Tibial nerve (tissue), 4 donors: ENCODE results near the gene SREK1IP1. TPM values are rescaled to one million over a fixed set of nuclear protein-coding genes. Genes with fewer than 3 reads are reported as not detected.
"Not testable (repeated sequence)": the region's sequence is repeated elsewhere in the genome, so short reads cannot be mapped to it uniquely, and the experiment has no call there.

ENCODE experiments used
- DNase-seq, 2 donors: peaks; one replicate each; pipeline ENCODE4 v3.0.0-alpha.2; 2019; ENCODE audit warnings: low spot score in 2 of 2
- H3K27ac ChIP-seq, 4 donors: fragments of 200-600 bp; sonication (generic) in 3 of 4; one replicate each; pipeline ENCODE4 v1.5.1; 2017 to 2019; ENCODE audit warnings: mild to moderate bottlenecking in 1 of 4
- H3K27me3 ChIP-seq, 2 donors: fragments of 200-600 bp; sonication (generic) in 1 of 2; one replicate each; pipeline versions ENCODE4 v1.5.1 to v1.6.0; 2017 to 2019
- H3K36me3 ChIP-seq, 3 donors: fragments of 200-600 bp; sonication (generic); one replicate each; pipeline ENCODE4 v1.5.1; 2018 to 2019
- H3K4me1 ChIP-seq, 4 donors: fragments of 200-600 bp; sonication (generic) in 3 of 4; one replicate each; pipeline ENCODE4 v1.5.1; 2017 to 2019
- H3K4me3 ChIP-seq, 4 donors: fragments of 200-600 bp; sonication (generic) in 3 of 4; one replicate each; pipeline ENCODE4 v1.5.1; 2017 to 2019; ENCODE audit warnings: mild to moderate bottlenecking in 1 of 4, moderate library complexity in 1 of 4
- H3K9me3 ChIP-seq, 4 donors: fragments of 200-600 bp; sonication (generic) in 3 of 4; one replicate each; pipeline ENCODE4 v1.5.1; 2017 to 2019
- CTCF ChIP-seq, 5 experiments: fragments of 200-600 bp in 3 of 5; fragments of 450-650 bp in 2 of 5; sonication (generic) in 3 of 5; IDR thresholded peaks; one replicate each; pipeline ENCODE4 v1.5.1; 2016 to 2019; ENCODE audit warnings: antibody characterized with exemption in 5 of 5, mild to moderate bottlenecking in 3 of 5, moderate library complexity in 2 of 5
- EP300 ChIP-seq, 2 donors: sonication (generic); formaldehyde crosslinking; IDR thresholded peaks; one replicate each; pipeline ENCODE4 v1.6.1; 2017; ENCODE audit warnings: antibody characterized with exemption in 2 of 2, mild to moderate bottlenecking in 1 of 2
- POLR2A ChIP-seq, 2 donors: fragments of 450-650 bp; IDR thresholded peaks; one replicate each; pipeline ENCODE4 v1.6.1; 2017; ENCODE audit warnings: antibody characterized with exemption in 2 of 2, mild to moderate bottlenecking in 2 of 2, moderate library complexity in 2 of 2
- WGBS, 2 donors: methylation state at CpG; one replicate each; pipeline ENCODE4 v1.1.5; 2018; 5-methylcytosine and 5-hydroxymethylcytosine counted together
- total RNA-seq, 4 donors: library from RNA; depleted of rRNA; stranded (reverse); fragments of >200 nt; gene quantifications; one replicate each; pipeline ENCODE4 v1.1.0, GENCODE V29; 2016

Gene SREK1IP1
- total RNA-seq, 4 donors from 2014 or later = 7.5 to 11.6 (median 10.2) TPM

GRCh38 chr5:64707191-64707590, 61.3 kb downstream of the SREK1IP1 start:
- H3K4me1 ChIP-seq = no peaks in the 10 kb centered on the region

GRCh38 chr5:64706074-64706473, 62.4 kb downstream of the SREK1IP1 start:
- H3K4me3 ChIP-seq, DNase-seq, H3K27ac ChIP-seq, H3K27me3 ChIP-seq, H3K9me3 ChIP-seq, H3K36me3 ChIP-seq, H3K4me1 ChIP-seq: not testable (repeated sequence)
- WGBS, 2 donors = 36 to 39% methylated on average over 2 of the region's 2 CpGs

More at GRCh38 chr5:64707191-64707590, 61.3 kb downstream of the SREK1IP1 start:
- no peaks in the 10 kb centered on the region for H3K36me3 ChIP-seq
- DNase-seq = no peak
- TF ChIP-seq POLR2A (IDR thresholded peaks at IDR 0.05) = no peak
- no peak for TF ChIP-seq CTCF (IDR thresholded peaks at IDR 0.05)
- no peak for TF ChIP-seq EP300 (IDR thresholded peaks at IDR 0.05)
- 82 to 85% methylated on average over 2 of the region's 2 CpGs for WGBS, 2 donors
- no peak overlapping the region for H3K4me3 ChIP-seq
- H3K9me3 ChIP-seq = no peaks in the 10 kb centered on the region
- H3K27ac ChIP-seq = no peak overlapping the region
- H3K27me3 ChIP-seq = no peaks in the 10 kb centered on the region

GRCh38 chr5:64700765-64701164, 67.7 kb downstream of the SREK1IP1 start:
- peaks cover 0 to 6% (median 0%) of the 10 kb centered on the region in 4 donors for H3K9me3 ChIP-seq

GRCh38 chr5:64696414-64696813, 72.1 kb downstream of the SREK1IP1 start:
- H3K4me3 ChIP-seq, H3K9me3 ChIP-seq, H3K27me3 ChIP-seq, H3K27ac ChIP-seq, H3K4me1 ChIP-seq, DNase-seq, H3K36me3 ChIP-seq: not testable (repeated sequence)
- WGBS, 2 donors = 89 to 91% methylated on average over 7 of the region's 7 CpGs

More at GRCh38 chr5:64700765-64701164, 67.7 kb downstream of the SREK1IP1 start:
- H3K4me3 ChIP-seq = no peak overlapping the region
- H3K4me1 ChIP-seq = no peaks in the 10 kb centered on the region
- no peak for TF ChIP-seq CTCF (IDR thresholded peaks at IDR 0.05)
- WGBS, 2 donors = 77 to 85% methylated on average over 4 of the region's 4 CpGs
- no peaks in the 10 kb centered on the region for H3K36me3 ChIP-seq
- no peak overlapping the region for H3K27ac ChIP-seq
- no peak for DNase-seq
- H3K27me3 ChIP-seq = no peaks in the 10 kb centered on the region

GRCh38 chr5:64693636-64694035, 74.9 kb downstream of the SREK1IP1 start:
- DNase-seq = no peak
- Histone ChIP-seq H3K27me3 (peaks cover 0 to 34% of the 10 kb centered on the region in 2 donors), H3K9me3 (peaks cover 0 to 6% (median 0%) of the 10 kb centered on the region in 4 donors), H3K36me3 (no peaks in the 10 kb centered on the region), H3K4me3 (no peak overlapping the region), H3K4me1 (peaks cover 0 to 14% (median 7%) of the 10 kb centered on the region in 4 donors), H3K27ac (no peak overlapping the region)
- 67 to 79% methylated on average over 2 of the region's 2 CpGs for WGBS, 2 donors
- no peak for TF ChIP-seq CTCF (IDR thresholded peaks at IDR 0.05)
- TF ChIP-seq EP300 (IDR thresholded peaks at IDR 0.05) = no peak
- no peak for TF ChIP-seq POLR2A (IDR thresholded peaks at IDR 0.05)

- no peak for DNase-seq
- H3K27me3 ChIP-seq = peaks cover 0 to 34% of the 10 kb centered on the region in 2 donors
- H3K36me3 ChIP-seq = no peaks in the 10 kb centered on the region
- WGBS, 2 donors = 13 to 25% methylated on average over 3 of the region's 3 CpGs
- H3K4me3 ChIP-seq = no peak overlapping the region
- H3K9me3 ChIP-seq = peaks cover 0 to 1% (median 0%) of the 10 kb centered on the region in 4 donors
- TF ChIP-seq POLR2A (IDR thresholded peaks at IDR 0.05) = no peak
- no peak for TF ChIP-seq CTCF (IDR thresholded peaks at IDR 0.05)
- no peak for TF ChIP-seq EP300 (IDR thresholded peaks at IDR 0.05)
- H3K4me1 ChIP-seq = peaks cover 0 to 14% (median 7%) of the 10 kb centered on the region in 4 donors
- H3K27ac ChIP-seq = no peak overlapping the region
These were observed 77.2 kb downstream of the SREK1IP1 start for GRCh38 chr5:64691291-64691690.
